Measurements from ENCODE around the gene PTEN. TPM values are rescaled to one million over a fixed set of nuclear protein-coding genes. Genes with fewer than 3 reads are reported as not detected.

PTEN gene
- total and polyA plus RNA-seq, 9 of the 15 experiments (the other 6 are each of a cell fraction or from before 2014, with no cell fraction given) = 8.4 to 56.9 (median 22.2) TPM

GRCh38 chr10:87861566-87861952 is 1.9 kb upstream of the PTEN start:
- peak overlapping the region; percentile 88 for H3K4me3 ChIP-seq
- peak; percentile 58 for ATAC-seq
- H3K79me2 ChIP-seq (ENCODE audit: control insufficient read depth, insufficient read depth, low read length) = peaks cover 30% of the 10 kb centered on the region
- intact Hi-C loops (cut with micrococcal nuclease) = loop anchor here (1.0 to 5.0 kb wide), 3 partner anchors 44 to 526 kb away; partner anchors contain the start of gene ATAD1
- peak overlapping the region; percentile 76 for H3K27ac ChIP-seq (ENCODE audit: extremely low read depth, low read depth, low read length)
- H3K27me3 ChIP-seq (ENCODE audit: control insufficient read depth in 2 of 2, insufficient read depth in 2 of 2, low read length in 2 of 2) = no peaks in the 10 kb centered on the region
- CTCF ChIA-PET (ENCODE audit: low intra/inter-chr PET ratio) = no interaction called here
- BruUV-seq (replicated peaks) = TSS peak; percentile 75
- no peaks in the 10 kb centered on the region for H3K9me3 ChIP-seq (replicated peaks; ENCODE audit: control insufficient read depth, insufficient read depth, low read depth, low read length)
- in situ Hi-C loops (cut with MboI) = loop anchor here (25.0 kb wide), 1 partner anchor 226 kb away; no protein-coding TSS in a partner anchor
- peak overlapping the region; percentile 88 for H3K4me2 ChIP-seq (ENCODE audit: insufficient read depth, low read length)
- peak overlapping the region; percentile 78 to 91 for H3K9ac ChIP-seq (ENCODE audit: insufficient read depth in 1 of 2, low read depth in 2 of 2, low read length in 2 of 2)
- FAIRE-seq = peak; percentile 92
- peaks cover 11% of the 10 kb centered on the region; the same call in 1 of the 2 replicates for H4K20me1 ChIP-seq (replicated peaks; ENCODE audit: control insufficient read depth, insufficient read depth, low read length)
- peak overlapping the region; percentile 98 for H2AFZ ChIP-seq (ENCODE audit: low read depth, low read length)
- H3K4me1 ChIP-seq (replicated peaks in 1 of 2; ENCODE audit: control insufficient read depth in 2 of 2, insufficient read depth in 2 of 2, low read length in 2 of 2) = peaks cover 3 to 11% of the 10 kb centered on the region in 2 experiments; a peak in 4 of 5 replicates
- under 1% methylated on average over 14 of the region's 16 CpGs for WGBS (ENCODE audit: insufficient coverage, low coverage, missing lambda C conversion rate)
- peak; percentile 38 to 84 (median 54) for DNase-seq (ENCODE audit: extremely low read depth in 1 of 4, low spot score in 3 of 4)
- no peaks in the 10 kb centered on the region for H3K36me3 ChIP-seq (ENCODE audit: control insufficient read depth, insufficient read depth, low read length)
- POLR2A ChIA-PET = interaction anchor here (0.5 to 1.6 kb wide), 9 partner anchors 12 to 305 kb away, joined by 3 to 5 read pairs (median 3); no protein-coding TSS in a partner anchor
- no peaks in the 10 kb centered on the region for H3K9me1 ChIP-seq (ENCODE audit: control insufficient read depth, insufficient read depth, low read length)
- no peak for TF ChIP-seq HOXB6 (CRISPR knock-in tag; IDR thresholded peaks at IDR 0.05; ENCODE audit: borderline replicate concordance)
- TF ChIP-seq RHOXF2B (CRISPR knock-in tag; conservative IDR thresholded peaks at IDR 0.05) = no peak
- TF ChIP-seq TBL1XR1 (IDR thresholded peaks at IDR 0.05; ENCODE audit: low read length in 2 of 2) = no peak
- TF ChIP-seq ZNF134 (CRISPR knock-in tag; conservative IDR thresholded peaks at IDR 0.05) = no peak
- TF ChIP-seq PBX2 (CRISPR knock-in tag; IDR thresholded peaks at IDR 0.05; ENCODE audit: low read depth) = no peak
- TF ChIP-seq PBX2 (tag; conservative IDR thresholded peaks at IDR 0.05; ENCODE audit: low read depth) = 0 out of 2 replicates have a peak, but pooled peaks have one; percentile 22
- no peak for TF ChIP-seq TRIM25 (IDR thresholded peaks at IDR 0.05; ENCODE audit: borderline replicate concordance)
- TF ChIP-seq PCBP1 (IDR thresholded peaks at IDR 0.05; ENCODE audit: low read depth, low read length, poor library complexity, severe bottlenecking) = no peak
- 0 out of 2 replicates have a peak, but pooled peaks have one; percentile 28 for TF ChIP-seq ZBTB43 (CRISPR knock-in tag; IDR thresholded peaks at IDR 0.05)
- no peak for TF ChIP-seq CBX3 (IDR thresholded peaks at IDR 0.05; ENCODE audit: borderline replicate concordance in 1 of 2, low read length in 2 of 2)
- TF ChIP-seq MAFF (IDR thresholded peaks at IDR 0.05; ENCODE audit: low read length) = no peak
- no peak for TF ChIP-seq NBN (IDR thresholded peaks at IDR 0.05; ENCODE audit: low read depth)
- TF ChIP-seq DEAF1 (CRISPR knock-in tag; IDR thresholded peaks at IDR 0.05) = no peak

All from K562 (cell line).